Astrocyte (in vitro differentiated cells and primary cell): ENCODE results near the gene USP22. TPM values are rescaled to one million over a fixed set of nuclear protein-coding genes. Genes with fewer than 3 reads are reported as not detected.

ENCODE experiments used
- DNase-seq: peaks from one replicate; pipeline ENCODE4 v3.0.0-alpha.2; 2010; ENCODE audit warnings: low read depth
- FAIRE-seq: peaks from 2 replicates; lab custom pipeline; 2011; peaks lifted over from hg19 to GRCh38; lab: Jason Lieb, UNC
- H2AFZ ChIP-seq: 2 replicates; pipeline ENCODE4 v1.6.0; 2012; ENCODE audit warnings: low read depth, low read length, inconsistent platforms
- H3K27ac ChIP-seq: 2 replicates; pipeline ENCODE4 v1.5.1; 2011; ENCODE audit warnings: low read depth, low read length, inconsistent platforms
- H3K27me3 ChIP-seq: 2 replicates; pipeline ENCODE4 v1.6.0; 2011; ENCODE audit warnings: low read length, inconsistent platforms; ENCODE audit not compliant: insufficient read depth
- H3K36me3 ChIP-seq: 2 replicates; pipeline ENCODE4 v1.5.1; 2011; ENCODE audit warnings: low read length, inconsistent platforms; ENCODE audit not compliant: insufficient read depth
- H3K4me1 ChIP-seq: 2 replicates; pipeline ENCODE4 v1.5.1; 2011; ENCODE audit warnings: low read length, inconsistent platforms; ENCODE audit not compliant: insufficient read depth
- H3K4me2 ChIP-seq: 2 replicates; pipeline ENCODE4 v1.6.0; 2012; ENCODE audit warnings: low read length, inconsistent platforms
- H3K4me3 ChIP-seq: 2 replicates; pipeline ENCODE4 v1.5.1; 2011; ENCODE audit warnings: low read depth, mild to moderate bottlenecking, low read length, inconsistent platforms; ENCODE audit not compliant: insufficient read depth
- H3K79me2 ChIP-seq: 2 replicates; pipeline ENCODE4 v1.6.0; 2012; ENCODE audit warnings: mild to moderate bottlenecking, low read length, inconsistent platforms; ENCODE audit not compliant: insufficient read depth
- H3K9ac ChIP-seq: 2 replicates; pipeline ENCODE4 v1.6.0; 2012; ENCODE audit warnings: mild to moderate bottlenecking, low read length, inconsistent platforms
- H3K9me3 ChIP-seq: 2 replicates; pipeline ENCODE4 v1.5.1; 2012; ENCODE audit warnings: low read depth, mild to moderate bottlenecking, low read length, inconsistent platforms; ENCODE audit not compliant: insufficient read depth
- H4K20me1 ChIP-seq: 2 replicates; pipeline ENCODE4 v1.6.0; 2012; ENCODE audit warnings: low read length, inconsistent platforms; ENCODE audit not compliant: insufficient read depth
- H3K27ac Mint-ChIP-seq: one replicate; pipeline ENCODE4 v1.8.0; 2021; ENCODE audit warnings: mild to moderate bottlenecking, mixed read lengths; ENCODE audit not compliant: unreplicated experiment
- H3K27me3 Mint-ChIP-seq: one replicate; pipeline ENCODE4 v1.8.0; 2021; ENCODE audit warnings: low read depth, mixed read lengths; ENCODE audit not compliant: unreplicated experiment
- H3K36me3 Mint-ChIP-seq: one replicate; pipeline ENCODE4 v1.8.0; 2021; ENCODE audit warnings: low read depth, mixed read lengths; ENCODE audit not compliant: unreplicated experiment
- H3K4me1 Mint-ChIP-seq: one replicate; pipeline ENCODE4 v1.8.0; 2021; ENCODE audit warnings: low read depth, mixed read lengths; ENCODE audit not compliant: unreplicated experiment
- H3K4me3 Mint-ChIP-seq: one replicate; pipeline ENCODE4 v1.8.0; 2021; ENCODE audit warnings: mild to moderate bottlenecking, moderate library complexity, mixed read lengths; ENCODE audit not compliant: unreplicated experiment
- H3K9me3 Mint-ChIP-seq: one replicate; pipeline ENCODE4 v1.8.0; 2021; ENCODE audit warnings: mild to moderate bottlenecking, mixed read lengths; ENCODE audit not compliant: unreplicated experiment
- CTCF ChIP-seq: IDR thresholded peaks from 2 replicates; pipeline ENCODE4 v1.5.1; 2011; ENCODE audit warnings: low read depth, mild to moderate bottlenecking, inconsistent platforms, low read length, moderate library complexity; ENCODE audit not compliant: insufficient read depth
- EZH2 ChIP-seq: IDR thresholded peaks from 2 replicates; pipeline ENCODE4 v1.6.1; 2012; ENCODE audit warnings: mild to moderate bottlenecking, low read length, inconsistent platforms; ENCODE audit not compliant: insufficient read depth
- total RNA-seq: library from RNA; stranded (reverse); gene quantifications from 2 replicates; pipeline ENCODE4 v1.2.1, GENCODE V29; 2021

The USP22 gene
- total RNA-seq, 1 donor from 2014 or later = 266 TPM

GRCh38 chr17:20970329-20970728 is 72.5 kb downstream of the USP22 start:
- TF ChIP-seq CTCF (no peak), EZH2 (no peak)
- no peak overlapping the region for H3K27ac Mint-ChIP-seq
- H3K4me1 ChIP-seq = no peaks in the 10 kb centered on the region
- no peak for FAIRE-seq
- H3K9me3 Mint-ChIP-seq = no peaks in the 10 kb centered on the region
- peaks cover 4% of the 10 kb centered on the region for H3K27me3 Mint-ChIP-seq
- peaks cover 6% of the 10 kb centered on the region for H3K36me3 Mint-ChIP-seq
- H3K4me3 ChIP-seq = no peak overlapping the region
- no peak overlapping the region for H3K4me2 ChIP-seq
- H3K9me3 ChIP-seq = no peaks in the 10 kb centered on the region
- no peak for DNase-seq
- no peaks in the 10 kb centered on the region for H3K36me3 ChIP-seq
- no peaks in the 10 kb centered on the region for H3K79me2 ChIP-seq
- no peak overlapping the region for H2AFZ ChIP-seq
- no peaks in the 10 kb centered on the region for H4K20me1 ChIP-seq
- no peak overlapping the region for H3K9ac ChIP-seq
- no peak overlapping the region for H3K27ac ChIP-seq
- H3K4me1 Mint-ChIP-seq = peaks cover 9% of the 10 kb centered on the region
- H3K27me3 ChIP-seq = peaks cover 6% of the 10 kb centered on the region
- no peak overlapping the region for H3K4me3 Mint-ChIP-seq

DNA sequence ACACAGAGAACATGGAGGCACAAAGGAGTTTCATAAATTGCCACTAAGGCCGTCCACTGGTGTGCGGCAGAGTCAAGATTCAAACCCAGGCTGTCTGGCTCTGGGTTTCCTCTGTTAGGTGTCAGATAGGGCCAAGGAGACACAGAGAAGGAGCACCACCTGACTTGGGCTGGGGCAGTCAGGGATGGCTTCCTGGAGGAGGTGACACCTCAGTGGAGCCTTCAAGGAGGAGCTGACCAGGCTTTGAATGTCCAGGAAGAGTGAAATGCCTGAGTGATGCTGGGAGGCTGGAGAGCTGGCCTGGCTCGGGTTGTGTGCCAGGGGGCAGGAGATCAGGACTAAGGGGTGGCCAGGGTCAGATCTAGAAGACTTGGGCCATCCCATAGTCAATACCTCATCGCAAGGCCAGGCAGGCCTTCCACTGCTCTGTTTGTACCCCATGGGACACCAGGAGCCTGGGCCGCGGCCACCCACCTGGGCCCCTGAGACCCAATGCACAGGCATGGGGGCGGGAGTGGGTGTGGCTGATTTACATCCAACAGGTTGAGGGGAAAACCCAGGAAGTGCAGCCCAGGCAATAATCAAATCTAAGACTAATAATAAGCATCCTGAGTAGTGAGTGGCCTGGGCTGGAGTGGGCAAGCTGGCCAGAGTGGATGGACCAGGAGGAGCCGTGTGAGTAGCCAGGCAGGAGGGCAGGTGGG is 73.7 kb downstream of the USP22 start:
- no peak for TF ChIP-seq EZH2

DNA sequence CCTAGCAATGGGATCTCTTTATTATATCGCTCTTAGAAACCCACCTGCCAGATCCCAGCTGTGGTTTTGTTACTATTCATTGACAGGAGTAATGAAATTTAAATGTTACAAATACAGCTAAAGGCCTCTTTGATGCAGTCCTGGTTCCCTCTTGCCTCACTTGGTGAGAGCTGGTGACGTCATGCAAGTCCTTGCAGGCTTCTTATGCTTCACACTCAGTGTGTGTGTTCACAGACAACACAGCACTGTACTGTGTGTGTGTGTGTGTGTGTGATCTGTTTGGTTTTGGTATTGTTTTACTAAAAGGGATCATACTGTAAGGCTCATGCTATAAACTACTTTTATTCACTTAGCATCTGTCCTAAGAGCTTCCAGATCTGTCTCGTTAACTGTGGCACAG is 75.0 kb downstream of the USP22 start:
- H3K36me3 ChIP-seq = no peaks in the 10 kb centered on the region
- TF ChIP-seq CTCF (no peak), EZH2 (no peak)
- Mint-ChIP-seq H3K9me3 (no peaks in the 10 kb centered on the region), H3K4me3 (no peak overlapping the region), H3K4me1 (peaks cover 5% of the 10 kb centered on the region), H3K27me3 (peaks cover 4% of the 10 kb centered on the region), H3K36me3 (peaks cover 8% of the 10 kb centered on the region), H3K27ac (no peak overlapping the region)
- no peak overlapping the region for H3K27ac ChIP-seq
- no peak overlapping the region for H3K4me3 ChIP-seq
- no peaks in the 10 kb centered on the region for H3K79me2 ChIP-seq
- no peaks in the 10 kb centered on the region for H3K4me1 ChIP-seq
- DNase-seq (no peak), FAIRE-seq (no peak)
- H4K20me1 ChIP-seq = no peaks in the 10 kb centered on the region
- H3K9me3 ChIP-seq = no peaks in the 10 kb centered on the region
- H3K4me2 ChIP-seq = no peak overlapping the region
- no peak overlapping the region for H2AFZ ChIP-seq
- H3K9ac ChIP-seq = no peak overlapping the region
- peaks cover 9% of the 10 kb centered on the region for H3K27me3 ChIP-seq

More for the DNA sequence above, 73.7 kb downstream of the USP22 start:
- no peak overlapping the region for H3K4me3 Mint-ChIP-seq
- H3K27ac Mint-ChIP-seq = no peak overlapping the region
- H3K27me3 ChIP-seq = peaks cover 9% of the 10 kb centered on the region
- no peak overlapping the region for H3K4me2 ChIP-seq
- no peak for DNase-seq
- no peaks in the 10 kb centered on the region for H3K36me3 ChIP-seq
- peaks cover 4% of the 10 kb centered on the region for H3K27me3 Mint-ChIP-seq
- H3K4me1 Mint-ChIP-seq = peaks cover 5% of the 10 kb centered on the region
- no peak for FAIRE-seq
- H3K4me1 ChIP-seq = no peaks in the 10 kb centered on the region
- no peaks in the 10 kb centered on the region for H3K9me3 Mint-ChIP-seq
- H4K20me1 ChIP-seq = no peaks in the 10 kb centered on the region
- H3K79me2 ChIP-seq = no peaks in the 10 kb centered on the region
- H3K9me3 ChIP-seq = no peaks in the 10 kb centered on the region
- H3K27ac ChIP-seq = no peak overlapping the region
- no peak overlapping the region for H3K4me3 ChIP-seq
- H2AFZ ChIP-seq = no peak overlapping the region
- no peak overlapping the region for H3K9ac ChIP-seq
- H3K36me3 Mint-ChIP-seq = peaks cover 8% of the 10 kb centered on the region
